Kidney (tissue), 14 donors: ENCODE measurements around the gene AHCTF1. TPM values are rescaled to one million over a fixed set of nuclear protein-coding genes. Genes with fewer than 3 reads are reported as not detected.

ENCODE experiments used
- DNase-seq, 5 donors: peaks; one replicate each; pipeline ENCODE4 v3.0.0-alpha.2; 2013 to 2020
- FAIRE-seq: peaks from 2 replicates; lab custom pipeline; 2012; peaks lifted over from hg19 to GRCh38; lab: Jason Lieb, UNC
- H3K27ac ChIP-seq, 2 donors: one replicate each; pipeline ENCODE4 v1.7.0; 2013; ENCODE audit warnings: low read depth in 2 of 2, low read length in 2 of 2, inconsistent platforms in 1 of 2
- H3K27me3 ChIP-seq: one replicate; pipeline ENCODE4 v1.7.1; 2013; ENCODE audit warnings: low read length, inconsistent platforms; ENCODE audit not compliant: control insufficient read depth, insufficient read depth
- H3K36me3 ChIP-seq, 3 donors: one replicate each; pipeline versions ENCODE4 v1.7.0 to v1.7.1; 2013; ENCODE audit warnings: low read length in 3 of 3, control low read depth in 1 of 3, inconsistent platforms in 1 of 3; ENCODE audit not compliant: insufficient read depth in 3 of 3, control insufficient read depth in 2 of 3
- H3K4me1 ChIP-seq, 3 donors: one replicate each; pipeline versions ENCODE4 v1.7.0 to v1.7.1; 2013; ENCODE audit warnings: low read length in 3 of 3, inconsistent platforms in 1 of 3, low read depth in 1 of 3; ENCODE audit not compliant: control insufficient read depth in 2 of 3, insufficient read depth in 2 of 3
- H3K4me3 ChIP-seq, 3 donors: one replicate each; pipeline versions ENCODE4 v1.7.0 to v1.8.1; 2013; ENCODE audit warnings: low read length in 3 of 3, control low read depth in 1 of 3, inconsistent platforms in 1 of 3
- H3K9ac ChIP-seq, 3 donors: one replicate each; pipeline versions ENCODE4 v1.7.0 to v1.7.1; 2013; ENCODE audit warnings: low read length in 3 of 3, control low read depth in 1 of 3, inconsistent platforms in 1 of 3
- H3K9me3 ChIP-seq, 3 donors: one replicate each; pipeline versions ENCODE4 v1.7.0 to v1.7.1; 2013; ENCODE audit warnings: low read length in 3 of 3, control low read depth in 1 of 3, inconsistent platforms in 1 of 3; ENCODE audit not compliant: control insufficient read depth in 2 of 3, insufficient read depth in 1 of 3
- intact Hi-C: fragments of 100-400 bp; cut with DNase I; formaldehyde crosslinking; loops from one replicate; pipeline ENCODE4 v1.11.1; 2022
- polyA plus RNA-seq: library from polyadenylated mRNA; stranded (reverse); fragments of 350-450 nt; fragmentation: Illumina TruSeq; extraction: RNeasy Lipid Tissue Mini Kit (QIAGEN cat#74804); gene quantifications from one replicate; pipeline ENCODE4 v1.2.3, GENCODE V29; 2014; ENCODE audit warnings: low read depth, low replicate concordance; ENCODE audit not compliant: insufficient read depth
- total RNA-seq: library from RNA; stranded (reverse); fragmentation: NEBNext Ultra II Directional; extraction: Animal tissue kit (Norgen Biotek cat#: 25700); gene quantifications from one replicate; pipeline ENCODE4 v1.2.1, GENCODE V29; 2021
- TF ChIP-seq, protein P1 (sequence below): IDR thresholded peaks from 3 replicates; pipeline ENCODE4 v1.5.1; 2012; ENCODE audit warnings: mild to moderate bottlenecking, moderate library complexity, borderline replicate concordance; ENCODE audit not compliant: insufficient read depth; ENCODE audit errors: extremely low read depth
- donor health status: control.
- donor health status: control.
- donor health status: control.
- donor health status: control.
- donor health status: control.
- donor health status: DM: yes; HTN: yes; CAD: no.
- donor health status: Normal renal cell carcinoma (clear cell type).

The AHCTF1 gene
- total and polyA plus RNA-seq, 2 donors from 2014 or later: 5.2 to 30.1 TPM

DNA sequence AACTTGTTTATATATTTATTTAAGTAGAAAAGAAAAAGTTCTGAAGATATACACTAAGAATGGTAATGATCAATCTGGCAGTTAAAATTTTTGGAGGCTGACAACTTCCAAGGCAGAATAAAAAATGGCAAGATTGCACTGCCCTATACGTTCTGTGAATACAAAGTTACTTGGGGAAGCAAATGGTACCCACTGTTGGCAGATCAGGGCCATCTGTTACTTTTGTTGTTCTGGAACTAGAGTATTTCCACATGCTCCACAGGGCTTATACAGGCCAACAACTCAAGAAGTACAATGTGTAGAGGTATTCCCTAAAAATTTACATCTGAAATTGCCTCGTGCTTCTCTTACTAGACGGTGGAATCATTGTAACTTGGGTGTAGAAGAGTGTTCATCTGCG, 53.2 kb downstream of the AHCTF1 start:
- Histone ChIP-seq H3K4me3 (no peak overlapping the region), H3K9ac (no peak overlapping the region), H3K36me3 (peaks cover 7 to 11% (median 11%) of the 10 kb centered on the region in 3 donors), H3K9me3 (no peaks in the 10 kb centered on the region), H3K27ac (no peak overlapping the region), H3K27me3 (no peaks in the 10 kb centered on the region), H3K4me1 (peaks cover 0 to 5% (median 0%) of the 10 kb centered on the region in 3 donors)
- intact Hi-C loops: no loop called here
- DNase-seq (no peak), FAIRE-seq (no peak)
- TF ChIP-seq, protein P1, sequence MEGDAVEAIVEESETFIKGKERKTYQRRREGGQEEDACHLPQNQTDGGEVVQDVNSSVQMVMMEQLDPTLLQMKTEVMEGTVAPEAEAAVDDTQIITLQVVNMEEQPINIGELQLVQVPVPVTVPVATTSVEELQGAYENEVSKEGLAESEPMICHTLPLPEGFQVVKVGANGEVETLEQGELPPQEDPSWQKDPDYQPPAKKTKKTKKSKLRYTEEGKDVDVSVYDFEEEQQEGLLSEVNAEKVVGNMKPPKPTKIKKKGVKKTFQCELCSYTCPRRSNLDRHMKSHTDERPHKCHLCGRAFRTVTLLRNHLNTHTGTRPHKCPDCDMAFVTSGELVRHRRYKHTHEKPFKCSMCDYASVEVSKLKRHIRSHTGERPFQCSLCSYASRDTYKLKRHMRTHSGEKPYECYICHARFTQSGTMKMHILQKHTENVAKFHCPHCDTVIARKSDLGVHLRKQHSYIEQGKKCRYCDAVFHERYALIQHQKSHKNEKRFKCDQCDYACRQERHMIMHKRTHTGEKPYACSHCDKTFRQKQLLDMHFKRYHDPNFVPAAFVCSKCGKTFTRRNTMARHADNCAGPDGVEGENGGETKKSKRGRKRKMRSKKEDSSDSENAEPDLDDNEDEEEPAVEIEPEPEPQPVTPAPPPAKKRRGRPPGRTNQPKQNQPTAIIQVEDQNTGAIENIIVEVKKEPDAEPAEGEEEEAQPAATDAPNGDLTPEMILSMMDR: no peak

DNA sequence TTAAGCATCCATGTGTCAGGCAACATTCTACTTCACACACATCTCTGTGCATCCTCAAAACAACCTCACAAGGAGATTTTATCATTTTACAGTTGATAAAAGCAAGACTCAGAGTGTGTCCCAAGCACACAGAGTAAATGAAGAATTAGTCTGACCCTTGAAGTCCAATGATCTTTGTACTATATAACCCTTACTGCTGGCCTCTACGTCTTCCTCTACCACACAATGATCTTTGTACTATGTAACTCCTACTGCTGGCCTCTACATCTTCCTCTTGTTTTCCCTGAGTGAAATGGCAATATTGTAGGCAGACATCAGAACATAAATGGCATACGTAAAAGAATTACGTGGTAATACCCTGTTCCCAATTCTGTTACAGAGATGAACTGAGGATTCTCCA, 55.3 kb downstream of the AHCTF1 start:
- H3K27ac ChIP-seq: no peak overlapping the region
- peaks cover 11 to 16% (median 13%) of the 10 kb centered on the region in 3 donors for H3K36me3 ChIP-seq
- no peaks in the 10 kb centered on the region for H3K4me1 ChIP-seq
- no peak overlapping the region for H3K4me3 ChIP-seq
- TF ChIP-seq, protein P1: no peak
- H3K9ac ChIP-seq: no peak overlapping the region
- no peak for DNase-seq
- intact Hi-C loops: no loop called here
- no peaks in the 10 kb centered on the region for H3K27me3 ChIP-seq
- no peak for FAIRE-seq
- H3K9me3 ChIP-seq: no peaks in the 10 kb centered on the region

DNA sequence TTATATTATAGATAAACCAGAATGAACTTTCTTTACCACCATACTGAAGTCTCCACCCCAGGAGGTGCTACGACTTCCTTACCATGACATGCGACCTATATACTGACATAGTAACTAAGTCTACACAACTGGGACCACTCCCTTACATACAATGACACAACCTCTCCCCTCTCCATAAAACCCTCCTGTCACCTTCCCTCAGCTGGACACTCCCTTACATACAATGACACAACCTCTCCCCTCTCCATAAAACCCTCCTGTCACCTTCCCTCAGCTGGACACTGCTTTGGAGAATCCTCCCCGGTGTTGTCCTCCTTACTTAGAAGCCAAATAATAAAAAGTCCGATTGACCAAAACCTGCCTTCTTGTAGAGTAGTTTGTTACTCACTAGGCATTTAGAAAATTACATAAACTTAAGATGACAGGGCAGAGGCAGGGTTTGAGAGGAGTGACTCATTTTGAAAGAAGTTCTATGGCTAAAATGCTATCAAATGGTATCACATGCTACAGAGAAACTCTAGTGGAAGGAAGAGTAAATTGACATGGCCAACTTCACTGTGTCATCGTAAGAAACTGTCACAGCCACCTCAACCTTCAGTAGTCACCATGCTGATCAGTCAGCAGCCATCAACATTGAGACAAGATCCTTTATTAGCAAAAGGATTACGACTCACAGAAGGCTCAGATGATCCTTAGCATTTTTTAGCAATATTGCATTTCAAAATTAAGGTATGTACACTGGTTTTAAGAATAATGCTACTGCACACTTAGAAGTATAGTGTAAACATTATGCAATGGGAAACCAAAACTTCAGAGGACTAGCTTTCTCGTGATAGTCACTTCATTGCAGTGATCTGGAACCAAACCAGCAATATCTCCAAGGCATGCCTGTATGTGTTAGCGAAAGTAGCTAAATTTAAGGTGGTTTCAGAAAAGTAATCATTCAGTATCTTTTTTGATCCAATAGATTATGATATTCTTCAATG, 56.4 kb downstream of the AHCTF1 start:
- H3K4me3 ChIP-seq: no peak overlapping the region
- intact Hi-C loops: no loop called here
- FAIRE-seq: no peak
- peaks cover 11 to 16% (median 13%) of the 10 kb centered on the region in 3 donors for H3K36me3 ChIP-seq
- H3K27ac ChIP-seq: no peak overlapping the region
- TF ChIP-seq, protein P1: no peak
- no peaks in the 10 kb centered on the region for H3K27me3 ChIP-seq
- H3K9me3 ChIP-seq: no peaks in the 10 kb centered on the region
- H3K4me1 ChIP-seq: no peaks in the 10 kb centered on the region
- H3K9ac ChIP-seq: no peak overlapping the region
- no peak for DNase-seq
